ENCODE data around the gene UBE2E2.

UBE2E2 gene

GRCh38 chr3:23537101-23537551 is 334.0 kb downstream of the UBE2E2 start:
- DNase-seq (ENCODE audit: low read depth) = no peak

- no peak for DNase-seq (ENCODE audit: low read depth)
Measured at GRCh38 chr3:23539185-23539584, 336.1 kb downstream of the UBE2E2 start.

- no peak for DNase-seq (ENCODE audit: low read depth)
Measured at GRCh38 chr3:23540600-23540999, 337.5 kb downstream of the UBE2E2 start.

- DNase-seq (ENCODE audit: low read depth) = no peak
Measured at GRCh38 chr3:23542079-23542478, 339.0 kb downstream of the UBE2E2 start.

- DNase-seq (ENCODE audit: low read depth) = no peak
Measured at GRCh38 chr3:23546181-23546580, 343.1 kb downstream of the UBE2E2 start.

GRCh38 chr3:23547905-23548650 is 345.0 kb downstream of the UBE2E2 start:
- DNase-seq (ENCODE audit: low read depth) = no peak

GRCh38 chr3:23548706-23549105 is 345.6 kb downstream of the UBE2E2 start:
- DNase-seq (ENCODE audit: low read depth) = no peak

GRCh38 chr3:23549148-23549910 is 346.2 kb downstream of the UBE2E2 start:
- DNase-seq (ENCODE audit: low read depth) = no peak

GRCh38 chr3:23550402-23550801 is 347.3 kb downstream of the UBE2E2 start:
- no peak for DNase-seq (ENCODE audit: low read depth)

- DNase-seq (ENCODE audit: low read depth) = no peak
Measured at GRCh38 chr3:23552506-23552905, 349.4 kb downstream of the UBE2E2 start.

- DNase-seq (ENCODE audit: low read depth) = no peak
Measured at GRCh38 chr3:23553353-23553752, 350.2 kb downstream of the UBE2E2 start.

GRCh38 chr3:23565041-23565775 is 362.1 kb downstream of the UBE2E2 start:
- DNase-seq (ENCODE audit: low read depth) = no peak

GRCh38 chr3:23566499-23566898 is 363.4 kb downstream of the UBE2E2 start:
- DNase-seq (ENCODE audit: low read depth) = no peak

GRCh38 chr3:23567917-23568316 is 364.8 kb downstream of the UBE2E2 start:
- DNase-seq (ENCODE audit: low read depth) = no peak

GRCh38 chr3:23573827-23574226 is 370.7 kb downstream of the UBE2E2 start:
- no peak for DNase-seq (ENCODE audit: low read depth)

GRCh38 chr3:23574822-23575315 is 371.7 kb downstream of the UBE2E2 start:
- DNase-seq (ENCODE audit: low read depth) = no peak

GRCh38 chr3:23575697-23576096 is 372.6 kb downstream of the UBE2E2 start:
- DNase-seq (ENCODE audit: low read depth) = no peak

GRCh38 chr3:23576379-23576959 is 373.3 kb downstream of the UBE2E2 start:
- no peak for DNase-seq (ENCODE audit: low read depth)

GRCh38 chr3:23580096-23580713 is 377.1 kb downstream of the UBE2E2 start:
- no peak for DNase-seq (ENCODE audit: low read depth)

GRCh38 chr3:23583980-23584740 is 381.0 kb downstream of the UBE2E2 start:
- DNase-seq (ENCODE audit: low read depth) = no peak

GRCh38 chr3:23587513-23587912 is 384.4 kb downstream of the UBE2E2 start:
- no peak for DNase-seq (ENCODE audit: low read depth)
